Measurements from ENCODE around the gene XBP1.

XBP1 gene

GRCh38 chr22:28837640-28838039, 37.3 kb upstream of the XBP1 start:
- no peak for TF ChIP-seq CTCF (IDR thresholded peaks at IDR 0.05; ENCODE audit: low read depth, low read length)
- Histone ChIP-seq H3K27ac (no peak overlapping the region), H3K36me3 (no peaks in the 10 kb centered on the region), H3K27me3 (ENCODE audit: insufficient read depth, low read depth, severe bottlenecking) (no peaks in the 10 kb centered on the region), H3K9me3 (ENCODE audit: severe bottlenecking) (no peaks in the 10 kb centered on the region), H3K4me3 (ENCODE audit: low read depth, low read length) (no peak overlapping the region)
- DNase-seq: no peak

DNA sequence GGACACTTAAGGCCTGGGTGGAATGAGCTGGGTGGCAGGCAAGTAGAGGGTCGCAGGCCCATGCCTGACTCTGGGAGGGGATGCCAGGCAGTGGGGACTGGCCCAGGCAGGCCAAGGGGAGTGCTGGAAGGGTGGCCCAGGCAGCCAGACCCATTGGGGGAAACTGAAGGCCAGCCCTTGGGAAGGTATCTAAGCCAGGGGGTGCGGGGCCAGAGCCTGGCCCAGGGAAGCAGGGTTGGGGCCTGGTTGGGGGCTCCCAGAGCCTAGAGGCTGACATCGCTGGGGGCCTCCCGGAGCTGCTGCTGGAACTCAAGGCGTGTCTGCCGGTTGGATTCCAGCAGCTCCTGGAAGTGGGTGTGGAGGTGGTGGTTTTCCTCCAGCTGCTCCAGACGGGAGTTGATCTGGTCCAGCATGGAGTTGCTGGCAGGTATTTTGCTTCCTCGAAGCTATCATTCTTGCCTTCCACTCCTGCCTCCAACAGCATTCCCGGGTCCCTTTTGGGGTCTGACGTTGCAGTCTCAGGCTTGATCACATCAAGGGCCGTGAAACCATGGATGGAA, 35.3 kb upstream of the XBP1 start:
- Histone ChIP-seq H3K27me3 (ENCODE audit: insufficient read depth, low read depth, severe bottlenecking) (no peaks in the 10 kb centered on the region), H3K36me3 (no peaks in the 10 kb centered on the region), H3K9me3 (ENCODE audit: severe bottlenecking) (no peaks in the 10 kb centered on the region), H3K4me3 (ENCODE audit: low read depth, low read length) (no peak overlapping the region), H3K27ac (no peak overlapping the region)
- DNase-seq: no peak
- no peak for TF ChIP-seq CTCF (IDR thresholded peaks at IDR 0.05; ENCODE audit: low read depth, low read length)

DNA sequence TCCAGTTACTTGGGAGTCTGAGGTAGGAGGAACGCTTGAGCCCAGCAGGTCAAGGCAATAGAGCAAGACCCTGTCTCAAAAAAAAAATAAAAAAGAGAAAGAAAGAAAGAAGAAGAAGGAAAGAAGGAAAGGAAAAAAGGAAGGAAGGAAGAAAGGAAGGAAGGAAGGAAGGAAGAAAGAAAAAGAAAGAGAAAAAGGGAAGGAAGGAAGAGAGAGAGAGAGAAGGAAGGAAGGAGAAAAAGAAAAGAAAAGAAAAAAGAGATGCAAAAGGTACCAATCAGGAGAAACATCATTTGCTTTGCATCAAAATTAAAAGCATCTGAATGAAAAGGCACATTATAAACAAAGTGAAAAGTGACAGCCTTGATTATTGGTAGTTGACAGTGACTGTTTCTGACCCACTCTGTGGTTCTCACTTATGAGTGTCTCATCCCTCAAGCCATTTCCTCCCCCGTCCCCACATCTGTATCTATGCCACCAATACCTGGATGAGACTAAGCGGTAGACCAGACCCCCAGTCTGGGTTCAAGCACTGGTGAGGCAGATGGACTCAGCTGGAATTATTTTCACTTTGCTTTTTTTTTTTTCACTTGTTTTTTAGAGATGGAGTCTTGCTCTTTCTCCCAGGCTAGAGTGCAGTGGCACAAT, 33.0 kb upstream of the XBP1 start:
- no peak for DNase-seq
- Histone ChIP-seq H3K4me3 (ENCODE audit: low read depth, low read length) (no peak overlapping the region), H3K9me3 (ENCODE audit: severe bottlenecking) (no peaks in the 10 kb centered on the region), H3K36me3 (no peaks in the 10 kb centered on the region), H3K27ac (no peak overlapping the region), H3K27me3 (ENCODE audit: insufficient read depth, low read depth, severe bottlenecking) (no peaks in the 10 kb centered on the region)
- TF ChIP-seq CTCF (IDR thresholded peaks at IDR 0.05; ENCODE audit: low read depth, low read length): no peak

- no peaks in the 10 kb centered on the region for H3K27me3 ChIP-seq (ENCODE audit: insufficient read depth, low read depth, severe bottlenecking)
- no peak overlapping the region for H3K4me3 ChIP-seq (ENCODE audit: low read depth, low read length)
These were observed 32.4 kb upstream of the XBP1 start for GRCh38 chr22:28832731-28833130.

DNA sequence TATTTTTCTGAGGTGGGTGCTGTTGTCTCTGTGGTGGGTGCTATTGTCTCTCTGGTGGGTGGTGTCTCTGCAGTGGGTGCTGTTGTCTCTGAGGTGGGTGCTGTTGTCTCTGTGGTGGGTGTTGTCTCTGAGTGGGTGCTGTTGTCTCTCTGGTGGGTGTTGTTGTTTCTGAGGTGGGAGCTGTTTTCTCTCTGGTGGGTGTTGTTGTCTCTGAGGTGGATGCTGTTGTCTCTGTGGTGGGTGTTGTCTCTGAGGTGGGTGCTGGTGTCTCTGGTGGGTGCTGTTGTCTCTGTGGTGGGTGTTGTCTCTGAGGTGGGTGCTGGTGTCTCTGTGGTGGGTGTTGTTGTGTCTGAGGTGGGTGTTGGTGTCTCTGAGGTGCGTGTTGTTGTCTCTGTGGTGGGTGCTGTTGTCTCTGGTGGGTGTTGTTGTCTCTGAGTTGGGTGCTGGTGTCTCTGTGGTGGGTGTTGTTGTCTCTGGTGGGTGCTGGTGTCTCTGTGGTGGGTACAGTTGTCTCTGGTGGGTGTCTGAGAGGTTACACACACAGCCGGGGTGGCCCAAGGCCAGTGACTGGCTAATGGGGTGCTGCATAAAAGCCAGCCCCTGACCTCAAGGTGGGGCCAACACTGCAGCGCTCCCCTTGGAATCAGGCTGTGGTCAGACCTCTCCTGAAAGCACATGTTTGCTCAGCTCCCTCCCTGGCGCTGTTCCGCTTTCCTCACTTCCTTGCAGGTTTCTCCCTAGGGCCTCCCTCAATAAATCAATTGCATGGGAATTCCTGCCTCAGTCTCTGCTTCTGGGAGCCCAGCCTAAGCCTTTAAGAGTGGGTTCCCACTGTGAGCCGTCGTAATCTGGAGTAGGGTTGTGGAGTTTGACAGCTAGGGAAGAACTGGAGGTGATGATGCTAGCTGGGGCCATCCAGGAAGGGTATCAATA, 31.0 kb upstream of the XBP1 start:
- no peak for TF ChIP-seq CTCF (IDR thresholded peaks at IDR 0.05; ENCODE audit: low read depth, low read length)
- Histone ChIP-seq H3K27ac (no peak overlapping the region), H3K4me3 (ENCODE audit: low read depth, low read length) (no peak overlapping the region), H3K36me3 (no peaks in the 10 kb centered on the region), H3K27me3 (ENCODE audit: insufficient read depth, low read depth, severe bottlenecking) (no peaks in the 10 kb centered on the region), H3K9me3 (ENCODE audit: severe bottlenecking) (no peaks in the 10 kb centered on the region)
- DNase-seq: no peak

More at GRCh38 chr22:28832731-28833130, 32.4 kb upstream of the XBP1 start:
- no peak for DNase-seq
- H3K36me3 ChIP-seq: no peaks in the 10 kb centered on the region
- no peaks in the 10 kb centered on the region for H3K9me3 ChIP-seq (ENCODE audit: severe bottlenecking)
- no peak overlapping the region for H3K27ac ChIP-seq
- no peak for TF ChIP-seq CTCF (IDR thresholded peaks at IDR 0.05; ENCODE audit: low read depth, low read length)

Data from WERI-Rb-1 (cell line).